HG03575 (cell line): Measurements from ENCODE around the gene SUPT6H.

Experiments used
- ATAC-seq: cut with Tn5 transposase; IDR thresholded peaks from one replicate; pipeline ENCODE4 v1.9.1; 2021; ENCODE audit not compliant: unreplicated experiment, insufficient number of reproducible peaks, low FRiP score; ENCODE audit errors: extremely low read depth

SUPT6H gene

GRCh38 chr17:28744104-28744971 is 82.3 kb downstream of the SUPT6H start:
- no peak for ATAC-seq

DNA sequence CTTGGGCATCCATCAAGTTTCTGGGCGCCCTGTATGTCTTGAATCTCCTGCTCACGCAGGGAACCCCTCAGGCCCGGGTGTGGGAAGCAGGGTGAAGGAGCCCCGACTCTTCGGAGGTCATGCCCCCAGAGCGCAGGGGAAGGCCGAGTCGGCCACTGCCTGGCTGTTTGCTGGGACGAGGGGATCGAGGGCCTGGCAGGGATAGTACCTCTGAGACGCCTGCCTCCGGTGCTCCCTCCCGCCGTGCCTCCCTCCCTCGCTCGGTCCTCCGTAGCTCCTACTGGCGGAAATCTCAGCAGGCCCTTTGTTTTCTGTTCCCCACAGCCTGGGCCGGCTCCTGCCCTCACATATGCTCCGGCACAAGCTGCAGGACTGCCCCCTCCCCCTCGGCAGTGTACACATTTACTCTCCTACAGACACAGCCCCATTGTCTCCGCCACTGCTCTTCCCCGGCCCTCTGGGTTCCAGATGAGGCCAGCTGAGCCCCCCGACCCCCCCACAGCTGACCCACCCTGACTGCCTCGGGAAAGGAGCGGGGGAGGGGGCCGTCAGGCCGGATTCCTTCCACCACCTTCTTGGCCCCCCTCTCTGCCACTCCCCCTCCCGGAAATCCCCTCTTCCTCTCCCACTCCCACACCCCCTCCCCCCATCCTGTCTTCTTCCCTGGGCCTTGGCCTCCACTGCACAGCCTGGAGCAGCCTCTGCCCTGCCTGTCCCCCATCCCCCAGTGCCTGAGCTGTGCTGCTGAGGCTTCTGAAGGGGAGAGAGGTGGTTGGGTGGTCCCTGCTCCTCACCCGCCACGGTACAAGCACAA is 83.2 kb downstream of the SUPT6H start:
- no peak for ATAC-seq

GRCh38 chr17:28745786-28746411 is 83.9 kb downstream of the SUPT6H start:
- no peak for ATAC-seq

GRCh38 chr17:28746611-28747050 is 84.6 kb downstream of the SUPT6H start:
- no peak for ATAC-seq

DNA sequence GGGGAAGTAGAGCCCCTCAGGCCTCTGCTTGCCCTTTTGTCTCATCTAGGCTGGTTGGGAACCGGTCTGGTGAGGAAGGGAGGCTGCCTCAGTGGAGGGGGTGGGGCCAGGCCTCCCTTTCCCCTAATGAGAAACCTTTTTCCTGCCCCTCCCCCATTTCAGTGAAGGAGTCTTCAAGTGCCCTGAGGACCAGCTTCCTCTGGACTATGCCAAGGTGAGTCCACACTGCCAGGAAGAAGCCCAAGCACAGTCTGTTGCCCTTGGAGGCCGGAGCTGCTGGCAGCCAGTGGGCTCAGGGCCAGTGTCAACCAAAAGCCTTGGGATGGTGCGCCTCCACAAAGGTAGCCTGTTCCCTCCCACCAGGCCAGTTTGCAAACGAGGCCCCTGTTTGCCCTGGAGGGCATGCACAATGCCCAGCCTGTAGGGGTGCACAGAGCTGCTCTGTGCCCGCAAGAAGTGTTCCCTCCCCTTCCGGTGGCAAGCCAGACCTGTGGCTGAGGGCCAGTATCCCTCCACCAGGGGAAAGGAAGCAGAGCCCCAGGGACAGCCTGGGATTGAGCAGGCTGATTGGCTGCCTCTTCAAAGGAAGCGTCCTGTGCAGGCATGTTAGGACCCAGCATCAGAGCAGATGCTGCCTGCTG is 85.2 kb downstream of the SUPT6H start:
- no peak for ATAC-seq

GRCh38 chr17:28747801-28748750 is 86.1 kb downstream of the SUPT6H start:
- ATAC-seq, result no peak

DNA sequence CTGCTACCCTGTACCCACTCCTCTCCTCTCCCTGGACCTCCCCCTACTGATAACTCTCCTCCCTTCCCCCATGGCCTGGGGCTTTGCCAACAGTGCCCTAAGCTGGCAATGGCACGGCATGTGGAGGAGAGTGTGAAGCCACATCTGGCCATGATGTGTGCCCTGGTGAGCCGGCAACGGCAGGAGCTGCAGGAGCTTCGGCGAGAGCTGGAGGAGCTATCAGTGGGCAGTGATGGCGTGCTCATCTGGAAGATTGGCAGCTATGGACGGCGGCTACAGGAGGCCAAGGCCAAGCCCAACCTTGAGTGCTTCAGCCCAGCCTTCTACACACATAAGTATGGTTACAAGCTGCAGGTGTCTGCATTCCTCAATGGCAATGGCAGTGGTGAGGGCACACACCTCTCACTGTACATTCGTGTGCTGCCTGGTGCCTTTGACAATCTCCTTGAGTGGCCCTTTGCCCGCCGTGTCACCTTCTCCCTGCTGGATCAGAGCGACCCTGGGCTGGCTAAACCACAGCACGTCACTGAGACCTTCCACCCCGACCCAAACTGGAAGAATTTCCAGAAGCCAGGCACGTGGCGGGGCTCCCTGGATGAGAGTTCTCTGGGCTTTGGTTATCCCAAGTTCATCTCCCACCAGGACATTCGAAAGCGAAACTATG is 87.0 kb downstream of the SUPT6H start:
- ATAC-seq, result no peak

GRCh38 chr17:28749516-28750177 is 87.6 kb downstream of the SUPT6H start:
- no peak for ATAC-seq

DNA sequence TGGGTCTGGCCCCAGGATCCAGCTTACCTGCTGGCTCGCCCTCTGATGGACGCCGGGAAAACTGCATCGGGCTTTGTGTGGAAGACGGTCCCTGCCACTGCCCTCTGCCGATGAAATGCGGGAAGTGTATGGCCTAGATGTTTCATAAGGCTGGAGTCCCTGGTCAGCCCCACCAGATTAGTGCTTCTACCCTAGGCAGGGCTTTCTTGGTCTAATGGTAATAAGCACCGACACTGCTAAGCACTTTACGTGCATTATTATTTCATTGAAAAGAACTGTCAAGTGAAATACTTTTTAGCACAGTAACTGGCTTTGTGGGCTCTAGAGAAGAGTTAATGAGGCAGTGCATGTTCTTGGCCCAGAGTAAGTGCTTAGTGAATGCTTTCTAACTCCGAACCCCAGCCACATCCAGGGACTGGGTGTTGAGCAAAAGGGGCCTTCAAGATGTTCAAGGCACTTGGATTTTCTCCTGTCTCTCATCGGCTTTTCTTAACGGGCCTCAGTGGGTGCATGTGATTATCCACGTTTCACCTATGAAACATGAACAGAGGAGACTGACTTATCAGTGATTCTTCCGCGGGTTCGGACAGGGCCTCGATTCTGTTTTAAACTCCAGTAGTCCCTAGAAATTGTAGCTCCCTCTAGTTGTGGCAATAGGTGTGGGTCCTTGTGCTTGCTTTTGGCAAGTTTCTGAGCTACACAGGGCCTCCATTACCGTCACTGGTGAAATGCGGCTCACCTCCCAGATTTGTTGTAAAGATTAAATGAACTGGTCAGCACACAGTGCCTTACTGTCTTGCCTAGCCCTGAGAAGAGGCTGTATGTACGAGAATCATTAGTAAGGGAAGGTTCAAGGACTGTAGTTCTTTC is 88.4 kb downstream of the SUPT6H start:
- no peak for ATAC-seq

DNA sequence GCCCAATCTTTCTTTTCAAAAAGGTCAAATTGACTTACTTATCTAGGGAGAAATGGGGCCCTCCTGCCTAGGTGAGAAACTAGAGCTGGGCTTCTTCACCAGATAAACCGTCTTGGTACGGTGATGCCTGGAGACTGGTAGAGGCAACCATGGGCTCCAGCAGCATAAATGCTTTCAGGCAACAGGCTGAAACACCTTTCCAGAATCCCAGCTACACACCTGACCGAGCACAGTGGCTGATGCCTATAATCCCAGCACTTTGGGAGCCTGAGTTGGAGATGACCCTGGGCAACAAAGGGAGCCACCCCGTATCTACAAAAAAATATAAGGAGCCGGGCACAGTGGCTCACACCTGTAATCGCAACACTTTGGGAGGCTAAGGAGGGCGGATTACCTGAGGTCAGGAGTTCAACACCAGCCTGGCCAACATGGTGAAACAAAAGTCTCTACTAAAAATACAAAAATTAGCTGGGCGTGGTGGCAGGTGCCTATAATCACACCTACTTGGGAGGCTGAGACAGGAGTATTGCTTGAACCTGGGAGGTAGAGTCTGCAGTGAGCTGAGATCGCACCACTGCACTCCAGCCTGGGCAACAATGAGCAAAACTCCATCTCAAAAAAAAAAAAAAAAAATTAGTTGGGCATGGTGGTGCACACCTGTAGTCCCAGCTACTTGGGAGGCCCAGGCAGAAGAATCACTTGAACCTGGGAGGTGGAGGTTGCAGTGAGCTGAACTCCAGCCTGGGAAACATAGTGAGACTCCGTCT is 89.8 kb downstream of the SUPT6H start:
- no peak for ATAC-seq
